Stimulated activated memory B cell treated with anti-CD40 and anti-IgM and Interleukin-4, amounts not matched to agents 10 μg/mL and 1 μg/mL and 100 μg/mL, for 72 hours (primary cell): ENCODE measurements around the gene CAPN14.
A peak's percentile ranks its signal among the peaks of the same experiment; 100 is the strongest.

Experiments
- ATAC-seq: fragments of 150-1000 bp; cut with Tn5 transposase; 2 replicates; pipeline ENCODE4 v1.10.0; 2021
- H3K27ac Mint-ChIP-seq: one replicate; pipeline ENCODE4 v1.8.0; 2022; ENCODE audit warnings: mild to moderate bottlenecking, mixed read lengths
- H3K27me3 Mint-ChIP-seq: one replicate; pipeline ENCODE4 v1.8.0; 2022; ENCODE audit warnings: mixed read lengths
- H3K36me3 Mint-ChIP-seq: one replicate; pipeline ENCODE4 v1.8.0; 2022; ENCODE audit warnings: mixed read lengths
- H3K4me1 Mint-ChIP-seq: one replicate; pipeline ENCODE4 v1.8.0; 2022; ENCODE audit warnings: mixed read lengths
- H3K4me3 Mint-ChIP-seq: one replicate; pipeline ENCODE4 v1.8.0; 2022; ENCODE audit warnings: mild to moderate bottlenecking, moderate library complexity, mixed read lengths
- H3K9me3 Mint-ChIP-seq: one replicate; pipeline ENCODE4 v1.8.0; 2022; ENCODE audit warnings: mixed read lengths

CAPN14 gene, protein sequence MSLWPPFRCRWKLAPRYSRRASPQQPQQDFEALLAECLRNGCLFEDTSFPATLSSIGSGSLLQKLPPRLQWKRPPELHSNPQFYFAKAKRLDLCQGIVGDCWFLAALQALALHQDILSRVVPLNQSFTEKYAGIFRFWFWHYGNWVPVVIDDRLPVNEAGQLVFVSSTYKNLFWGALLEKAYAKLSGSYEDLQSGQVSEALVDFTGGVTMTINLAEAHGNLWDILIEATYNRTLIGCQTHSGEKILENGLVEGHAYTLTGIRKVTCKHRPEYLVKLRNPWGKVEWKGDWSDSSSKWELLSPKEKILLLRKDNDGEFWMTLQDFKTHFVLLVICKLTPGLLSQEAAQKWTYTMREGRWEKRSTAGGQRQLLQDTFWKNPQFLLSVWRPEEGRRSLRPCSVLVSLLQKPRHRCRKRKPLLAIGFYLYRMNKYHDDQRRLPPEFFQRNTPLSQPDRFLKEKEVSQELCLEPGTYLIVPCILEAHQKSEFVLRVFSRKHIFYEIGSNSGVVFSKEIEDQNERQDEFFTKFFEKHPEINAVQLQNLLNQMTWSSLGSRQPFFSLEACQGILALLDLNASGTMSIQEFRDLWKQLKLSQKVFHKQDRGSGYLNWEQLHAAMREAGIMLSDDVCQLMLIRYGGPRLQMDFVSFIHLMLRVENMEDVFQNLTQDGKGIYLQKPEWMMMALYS

DNA sequence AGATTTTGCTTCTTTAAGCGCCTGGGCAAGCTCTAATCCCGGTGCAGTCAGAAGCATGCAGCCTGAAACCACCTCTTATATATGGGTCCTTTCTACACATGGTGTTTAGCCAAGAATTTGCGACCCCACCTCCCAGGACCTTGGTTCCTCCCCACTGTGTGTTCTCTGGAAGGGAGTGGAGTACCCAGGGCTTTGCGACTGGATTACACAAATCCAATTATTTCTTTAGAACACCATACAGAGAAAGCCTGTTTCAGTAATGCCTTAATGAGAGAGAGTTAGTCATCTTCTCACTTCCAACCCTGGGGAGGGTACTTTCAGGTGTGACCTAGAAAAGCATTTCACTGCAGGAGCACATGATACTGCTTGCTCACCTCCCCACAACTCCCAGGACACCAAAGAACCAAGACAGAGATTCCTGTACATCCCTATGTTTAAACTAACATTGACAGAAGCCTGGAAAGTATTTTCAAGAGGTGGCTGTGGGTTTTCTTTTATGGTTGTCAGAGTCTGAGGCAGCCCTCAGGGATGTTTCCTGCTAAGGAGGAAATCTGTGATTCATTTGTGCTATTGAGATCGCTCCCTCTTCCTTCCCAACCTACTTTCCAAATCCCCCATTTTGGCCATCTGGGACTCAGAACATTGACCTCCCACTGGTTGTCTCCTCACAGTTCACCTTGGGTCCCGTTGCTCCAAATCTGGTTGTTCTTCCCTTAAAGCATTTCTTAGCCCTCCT is at the start of gene CAPN14:
Gene CAPN14 (minus strand): TSS at position 51 of the 736 bp plus-strand sequence. CDS start 12,068 bp downstream, outside the sequence.
- Mint-ChIP-seq H3K4me3 (no peak within 1 kb of the TSS), H3K9me3 (no peaks in the 10 kb centered on the region), H3K4me1 (peaks cover 98% of the 10 kb centered on the region), H3K36me3 (no peaks in the 10 kb centered on the region), H3K27ac (peak within 1 kb of the TSS; percentile 95), H3K27me3 (no peaks in the 10 kb centered on the region)
- ATAC-seq = no peak

DNA sequence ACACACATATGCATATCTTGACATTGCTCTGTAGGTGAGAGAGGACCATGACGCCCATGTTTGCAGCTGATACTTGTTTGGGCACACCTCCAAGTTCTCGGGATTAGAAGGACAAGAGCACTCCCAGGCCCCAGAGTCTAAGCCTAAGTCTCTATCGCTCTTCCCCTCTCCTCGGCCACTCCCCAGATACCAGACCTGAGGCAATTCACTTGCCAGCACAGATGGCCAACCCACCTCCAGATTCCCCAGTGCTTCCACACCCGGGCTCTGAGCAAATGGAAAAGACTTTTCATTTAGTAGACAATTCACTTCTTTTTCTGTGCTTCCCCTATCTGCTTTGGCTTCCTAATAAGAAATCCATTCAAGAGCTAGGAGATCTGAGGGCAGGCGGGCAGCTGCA is 49.5 kb upstream of the CAPN14 start:
- ATAC-seq = no peak
- H3K27me3 Mint-ChIP-seq = no peaks in the 10 kb centered on the region
- no peaks in the 10 kb centered on the region for H3K9me3 Mint-ChIP-seq
- peaks cover 31% of the 10 kb centered on the region for H3K4me1 Mint-ChIP-seq
- H3K36me3 Mint-ChIP-seq = peaks cover 31% of the 10 kb centered on the region
- H3K4me3 Mint-ChIP-seq = no peak overlapping the region
- no peak overlapping the region for H3K27ac Mint-ChIP-seq

DNA sequence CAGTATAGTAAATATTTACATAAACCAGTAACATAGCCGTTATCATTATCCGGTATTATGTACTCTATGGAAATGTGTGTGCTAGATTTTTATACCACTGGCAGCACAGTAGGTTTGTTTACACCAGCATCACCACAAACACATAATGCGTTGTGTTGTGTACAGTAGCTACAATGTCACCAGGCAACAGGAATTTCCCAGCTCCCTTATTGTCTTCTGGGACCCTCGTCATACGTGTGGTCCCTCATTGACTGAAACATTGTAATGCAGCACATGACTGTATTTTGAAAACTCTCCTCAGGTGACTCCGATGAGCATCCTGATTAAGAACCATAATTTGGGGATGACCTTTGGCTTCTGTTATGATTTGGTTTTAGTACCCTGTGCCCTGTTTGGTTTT is 47.9 kb upstream of the CAPN14 start:
- H3K36me3 Mint-ChIP-seq = peaks cover 44% of the 10 kb centered on the region
- no peak overlapping the region for H3K4me3 Mint-ChIP-seq
- H3K27me3 Mint-ChIP-seq = no peaks in the 10 kb centered on the region
- no peaks in the 10 kb centered on the region for H3K9me3 Mint-ChIP-seq
- H3K27ac Mint-ChIP-seq = no peak overlapping the region
- no peak for ATAC-seq
- peaks cover 19% of the 10 kb centered on the region for H3K4me1 Mint-ChIP-seq

DNA sequence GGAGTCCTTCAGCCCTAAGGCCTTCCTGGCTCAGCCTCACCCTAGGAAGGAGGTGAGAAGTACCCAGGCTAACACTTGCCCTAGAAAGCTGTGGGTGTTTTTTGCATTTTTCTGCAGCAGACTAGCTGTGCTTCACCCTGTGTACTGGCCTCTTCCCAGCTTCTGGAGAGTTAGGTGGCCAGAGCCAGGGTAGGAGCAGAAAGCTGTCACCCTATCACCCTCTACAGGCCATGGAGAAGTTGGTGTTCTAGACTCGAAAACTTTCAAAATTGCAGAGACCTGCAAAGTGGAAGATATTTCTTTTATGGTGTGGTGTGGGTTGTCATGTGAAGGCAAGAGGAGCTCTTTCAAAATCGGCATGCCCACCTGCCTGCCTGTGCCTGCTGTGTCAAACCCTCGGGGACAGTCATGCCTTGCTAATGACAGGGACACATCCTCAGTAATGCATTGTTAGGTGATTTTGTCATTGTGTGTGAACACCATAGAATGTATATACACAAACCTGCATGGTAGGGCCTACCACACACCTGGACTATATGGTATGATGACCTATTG is 46.4 kb upstream of the CAPN14 start:
- peaks cover 18% of the 10 kb centered on the region for H3K4me1 Mint-ChIP-seq
- no peak for ATAC-seq
- no peak overlapping the region for H3K4me3 Mint-ChIP-seq
- no peaks in the 10 kb centered on the region for H3K27me3 Mint-ChIP-seq
- no peak overlapping the region for H3K27ac Mint-ChIP-seq
- H3K36me3 Mint-ChIP-seq = peaks cover 45% of the 10 kb centered on the region
- no peaks in the 10 kb centered on the region for H3K9me3 Mint-ChIP-seq

DNA sequence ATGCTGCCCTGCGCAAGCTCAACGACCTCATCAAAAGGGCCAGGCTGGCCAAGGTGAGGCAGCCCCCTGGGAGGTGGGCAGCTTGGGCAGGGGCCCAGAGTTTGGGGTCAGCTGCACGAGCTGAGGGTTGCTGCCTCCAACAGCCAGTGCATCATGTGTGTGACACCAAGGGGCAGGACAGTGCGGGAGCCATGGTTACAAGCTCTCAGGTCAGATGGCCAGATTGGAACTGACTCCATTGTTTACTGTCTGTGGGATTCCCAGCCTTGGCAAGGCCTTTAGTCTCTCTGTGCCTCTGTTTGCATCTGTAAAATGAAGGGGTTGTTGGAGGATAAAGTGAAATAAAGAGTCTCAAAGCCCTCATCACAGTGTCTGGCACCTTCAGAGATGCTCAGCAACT is 43.6 kb upstream of the CAPN14 start:
- Mint-ChIP-seq H3K4me1 (peaks cover 37% of the 10 kb centered on the region), H3K9me3 (no peaks in the 10 kb centered on the region), H3K27me3 (no peaks in the 10 kb centered on the region), H3K36me3 (peaks cover 35% of the 10 kb centered on the region), H3K4me3 (no peak overlapping the region), H3K27ac (no peak overlapping the region)
- ATAC-seq = no peak

DNA sequence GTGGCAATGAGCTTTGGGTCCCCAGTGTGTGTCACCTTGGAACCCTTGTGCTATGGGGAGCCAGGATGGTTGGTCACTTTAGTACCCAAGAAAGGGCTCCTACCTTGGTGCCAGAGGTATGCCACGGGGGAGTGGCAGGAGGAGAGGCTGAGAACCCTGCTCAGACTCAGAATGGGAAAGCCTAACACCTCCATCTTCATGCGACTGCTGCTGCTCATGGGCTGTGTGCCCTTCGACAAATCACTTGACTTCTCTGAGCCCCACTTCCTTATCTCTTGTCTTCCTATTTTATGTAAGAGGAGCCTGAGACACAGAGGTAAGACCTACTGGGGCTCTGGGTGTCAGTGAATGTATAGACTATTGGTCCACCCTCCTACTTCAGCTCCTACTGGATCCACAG is 41.8 kb upstream of the CAPN14 start:
- H3K27me3 Mint-ChIP-seq = no peaks in the 10 kb centered on the region
- H3K9me3 Mint-ChIP-seq = no peaks in the 10 kb centered on the region
- H3K36me3 Mint-ChIP-seq = peaks cover 30% of the 10 kb centered on the region
- no peak overlapping the region for H3K4me3 Mint-ChIP-seq
- peak overlapping the region; percentile 88 for H3K27ac Mint-ChIP-seq
- H3K4me1 Mint-ChIP-seq = peaks cover 55% of the 10 kb centered on the region
- no peak for ATAC-seq

DNA sequence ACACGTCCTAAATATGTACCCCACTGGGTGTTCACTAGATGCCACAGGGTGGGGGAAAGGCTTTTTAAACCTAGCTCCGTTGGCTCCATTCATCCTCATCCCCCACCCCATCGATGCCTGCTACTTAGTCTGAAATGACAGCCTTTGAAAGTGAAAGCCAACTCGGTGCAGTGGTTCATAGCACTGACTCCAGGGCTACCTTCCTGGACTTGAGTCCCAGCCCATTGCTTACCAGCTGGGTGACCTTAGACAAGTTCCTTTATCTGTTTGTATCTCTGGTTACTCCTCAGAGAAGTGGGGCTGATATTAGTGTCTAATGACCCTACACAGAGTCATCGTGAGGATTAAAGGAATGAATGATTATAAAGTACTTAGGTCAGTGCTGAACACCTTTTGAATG is 41.0 kb upstream of the CAPN14 start:
- peaks cover 28% of the 10 kb centered on the region for H3K36me3 Mint-ChIP-seq
- no peaks in the 10 kb centered on the region for H3K9me3 Mint-ChIP-seq
- peak; percentile 73 for ATAC-seq
- H3K27me3 Mint-ChIP-seq = no peaks in the 10 kb centered on the region
- H3K27ac Mint-ChIP-seq = peak overlapping the region; percentile 88
- H3K4me3 Mint-ChIP-seq = peak overlapping the region; percentile 75
- peaks cover 63% of the 10 kb centered on the region for H3K4me1 Mint-ChIP-seq

DNA sequence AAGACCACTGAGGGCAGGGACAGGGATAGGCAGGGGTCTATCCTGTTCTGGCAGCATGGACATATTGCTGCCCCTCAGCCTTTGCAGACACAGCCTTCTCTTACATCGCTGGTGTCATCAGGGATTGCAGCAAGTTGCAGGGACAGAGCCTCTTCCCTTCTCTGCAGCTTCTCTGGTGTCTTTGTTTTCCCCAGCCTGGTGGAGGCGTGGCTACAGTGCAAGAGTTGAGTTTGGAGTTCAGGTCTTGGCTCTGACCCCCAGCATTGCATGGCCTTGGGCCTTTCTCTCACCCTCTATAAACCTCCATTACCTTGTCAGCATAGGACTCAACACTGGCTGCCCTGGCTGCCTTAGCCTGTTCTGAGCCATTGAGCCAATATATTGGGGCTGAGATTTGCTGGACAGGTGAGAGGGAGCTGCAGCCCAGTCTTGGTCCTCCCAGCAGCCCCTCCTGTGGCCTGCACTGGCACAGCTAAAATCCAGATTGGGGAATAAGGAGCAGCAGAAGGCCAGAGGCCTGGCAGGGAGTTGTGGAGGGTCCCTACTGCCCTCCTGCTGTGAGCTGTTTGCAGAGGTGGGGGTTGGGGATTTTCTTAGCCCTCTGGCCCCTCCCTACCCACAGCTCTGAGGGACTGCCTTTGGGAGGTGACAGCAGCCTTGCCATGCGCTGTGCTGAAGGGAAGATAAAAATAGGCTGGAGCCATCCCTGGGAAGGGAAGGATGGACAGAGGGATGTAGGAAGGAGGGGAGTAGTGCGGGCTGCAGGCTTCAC is 39.5 kb upstream of the CAPN14 start:
- Mint-ChIP-seq H3K9me3 (peaks cover 2% of the 10 kb centered on the region), H3K27ac (peak overlapping the region; percentile 88), H3K27me3 (no peaks in the 10 kb centered on the region), H3K4me3 (peak overlapping the region; percentile 37), H3K36me3 (peaks cover 23% of the 10 kb centered on the region), H3K4me1 (peaks cover 78% of the 10 kb centered on the region)
- ATAC-seq = peak; percentile 3

DNA sequence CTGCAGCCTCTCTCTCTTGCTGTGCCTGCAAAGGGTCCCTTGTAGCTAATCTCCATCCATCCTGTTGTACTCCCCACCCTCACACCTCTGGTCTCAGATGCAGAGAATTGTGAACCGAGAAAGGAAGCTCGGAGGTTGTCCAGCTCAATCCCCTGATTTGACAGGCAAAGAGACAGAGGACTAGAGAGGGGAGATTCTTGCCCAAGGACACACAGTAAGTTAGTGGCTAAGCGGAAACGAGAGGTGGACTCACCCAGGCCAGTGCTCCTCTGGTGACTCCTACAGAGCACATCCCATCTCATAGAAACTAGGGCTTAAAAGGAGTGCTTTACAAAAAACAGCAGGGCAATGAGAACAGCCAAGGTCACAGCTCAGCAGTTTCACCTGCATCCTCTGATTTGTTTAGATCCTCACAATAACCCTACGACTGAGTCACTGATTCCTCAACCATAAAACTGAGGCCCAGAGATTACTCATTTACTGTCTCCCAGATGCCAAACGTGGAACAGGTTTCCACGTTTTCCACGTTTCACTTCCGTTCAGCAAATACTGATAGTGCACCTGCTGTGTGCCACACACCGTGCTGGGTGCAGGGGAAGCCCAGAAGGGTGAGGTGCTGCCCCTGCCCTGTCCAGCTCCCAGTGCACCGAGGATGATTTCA is 38.7 kb upstream of the CAPN14 start:
- peaks cover 21% of the 10 kb centered on the region for H3K36me3 Mint-ChIP-seq
- peaks cover 86% of the 10 kb centered on the region for H3K4me1 Mint-ChIP-seq
- H3K4me3 Mint-ChIP-seq = peak overlapping the region; percentile 37
- peak overlapping the region; percentile 88 for H3K27ac Mint-ChIP-seq
- H3K9me3 Mint-ChIP-seq = peaks cover 2% of the 10 kb centered on the region
- ATAC-seq = peak; percentile 84
- no peaks in the 10 kb centered on the region for H3K27me3 Mint-ChIP-seq

DNA sequence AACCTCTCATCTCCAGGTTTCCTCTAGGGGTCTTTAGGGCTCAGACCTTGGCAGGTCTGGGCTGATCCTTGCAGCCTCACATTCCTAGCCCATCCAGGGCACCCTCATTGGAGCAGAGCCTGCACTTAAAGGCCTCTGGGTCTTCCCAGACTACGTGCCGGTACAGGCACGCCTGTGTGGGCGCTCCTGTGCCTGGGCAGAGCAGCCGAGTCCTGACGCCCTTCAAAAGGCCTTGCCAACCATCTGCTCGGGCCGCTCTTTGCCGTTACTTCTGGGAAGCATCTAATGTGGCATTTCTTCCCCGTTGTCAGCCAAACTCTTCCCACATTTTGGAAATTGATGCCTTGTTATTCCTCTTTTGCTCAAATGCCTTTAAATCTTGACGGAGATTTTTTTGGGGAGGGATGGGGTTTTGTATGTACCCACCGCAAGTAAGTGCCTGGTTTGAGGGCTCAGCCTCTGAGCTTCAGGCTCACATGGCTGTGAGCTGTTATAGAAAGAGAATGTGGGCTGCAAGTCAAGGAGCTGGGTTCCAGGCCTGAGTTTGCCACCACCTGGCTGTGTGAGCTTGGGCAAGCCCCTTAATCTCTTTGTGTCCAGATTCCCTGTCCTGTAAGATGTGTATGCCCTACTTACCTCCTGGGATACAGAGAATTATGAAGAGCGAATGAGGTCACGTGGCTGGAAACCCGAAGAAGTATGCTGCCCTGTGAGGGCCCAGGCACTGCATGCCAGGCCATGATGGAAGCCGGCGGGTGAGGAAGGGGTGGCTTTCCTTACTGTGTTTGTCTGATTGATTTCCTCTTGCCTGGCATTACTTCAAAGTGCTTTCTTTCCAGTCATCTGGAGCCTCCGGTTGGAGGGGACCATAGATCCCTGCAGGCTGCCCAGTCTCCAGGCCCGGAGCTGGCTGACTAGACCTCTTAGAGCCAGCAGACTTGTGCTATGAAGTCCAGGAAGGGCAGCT is 37.2 kb upstream of the CAPN14 start:
- Mint-ChIP-seq H3K27me3 (no peaks in the 10 kb centered on the region), H3K27ac (peak overlapping the region; percentile 88), H3K4me1 (peaks cover 92% of the 10 kb centered on the region), H3K9me3 (peaks cover 2% of the 10 kb centered on the region), H3K36me3 (peaks cover 20% of the 10 kb centered on the region), H3K4me3 (no peak overlapping the region)
- ATAC-seq = no peak

DNA sequence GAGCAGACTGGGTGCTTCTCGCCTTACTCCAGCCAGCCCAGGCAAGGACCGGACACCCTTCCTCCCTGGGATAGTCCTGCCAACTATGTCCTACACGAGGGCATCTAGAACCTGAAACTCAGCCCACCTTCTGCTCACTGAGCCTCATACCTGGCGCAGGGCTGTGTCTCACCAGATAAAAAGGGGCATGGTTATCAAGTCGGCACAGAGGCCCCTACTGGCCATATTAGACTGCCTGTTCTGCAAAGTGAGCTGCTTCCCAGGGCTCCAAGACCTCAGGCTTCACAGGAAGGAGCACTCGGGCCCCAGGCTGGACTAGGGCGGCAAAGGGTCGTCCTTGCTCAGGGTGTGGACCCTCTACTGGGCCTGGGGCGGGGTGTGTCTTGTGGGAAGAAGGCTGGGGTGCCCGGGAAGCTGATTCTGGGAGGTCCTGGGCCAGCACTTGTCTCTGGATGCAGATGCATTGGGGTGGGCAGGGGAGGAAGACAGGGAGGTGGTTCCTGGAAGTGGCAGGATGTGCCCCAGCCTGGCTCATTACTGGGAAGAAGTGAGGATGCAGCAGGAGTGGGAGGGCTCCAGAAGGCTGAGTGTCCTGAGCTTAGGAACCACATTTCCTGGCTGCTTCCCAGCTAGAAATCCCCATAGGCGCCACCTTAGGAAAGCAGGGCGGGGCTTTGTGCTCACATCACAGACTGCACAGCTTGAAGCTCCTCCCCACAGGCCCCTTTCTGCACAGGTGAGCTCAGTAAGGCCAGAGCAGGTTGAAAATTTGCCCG is 36.2 kb upstream of the CAPN14 start:
- Mint-ChIP-seq H3K27me3 (no peaks in the 10 kb centered on the region), H3K4me1 (peaks cover 92% of the 10 kb centered on the region), H3K36me3 (peaks cover 30% of the 10 kb centered on the region), H3K4me3 (peak overlapping the region; percentile 12), H3K9me3 (peaks cover 2% of the 10 kb centered on the region), H3K27ac (peak overlapping the region; percentile 88)
- no peak for ATAC-seq

DNA sequence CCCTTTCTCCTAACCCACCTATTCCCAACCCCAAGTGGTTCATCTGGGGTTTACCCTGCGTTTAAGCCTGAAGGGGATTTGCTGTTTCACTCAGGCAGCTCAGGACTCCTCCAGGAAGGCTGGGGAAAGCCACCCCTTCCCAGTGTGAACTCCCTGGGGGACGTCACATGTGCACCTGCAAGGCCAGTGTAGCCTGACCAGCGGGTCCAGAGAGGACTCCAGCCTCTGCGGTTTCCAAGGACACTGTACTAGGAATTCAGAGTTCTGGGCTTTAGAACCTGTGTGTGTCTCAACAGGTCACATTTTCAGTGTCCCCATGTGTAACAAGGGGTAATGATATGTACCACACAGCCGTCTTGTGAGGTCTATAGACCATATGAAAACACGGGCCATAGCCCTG is 34.5 kb upstream of the CAPN14 start:
- Mint-ChIP-seq H3K27me3 (no peaks in the 10 kb centered on the region), H3K27ac (peak overlapping the region; percentile 88), H3K9me3 (peaks cover 2% of the 10 kb centered on the region), H3K36me3 (peaks cover 39% of the 10 kb centered on the region), H3K4me3 (no peak overlapping the region), H3K4me1 (peaks cover 80% of the 10 kb centered on the region)
- no peak for ATAC-seq

DNA sequence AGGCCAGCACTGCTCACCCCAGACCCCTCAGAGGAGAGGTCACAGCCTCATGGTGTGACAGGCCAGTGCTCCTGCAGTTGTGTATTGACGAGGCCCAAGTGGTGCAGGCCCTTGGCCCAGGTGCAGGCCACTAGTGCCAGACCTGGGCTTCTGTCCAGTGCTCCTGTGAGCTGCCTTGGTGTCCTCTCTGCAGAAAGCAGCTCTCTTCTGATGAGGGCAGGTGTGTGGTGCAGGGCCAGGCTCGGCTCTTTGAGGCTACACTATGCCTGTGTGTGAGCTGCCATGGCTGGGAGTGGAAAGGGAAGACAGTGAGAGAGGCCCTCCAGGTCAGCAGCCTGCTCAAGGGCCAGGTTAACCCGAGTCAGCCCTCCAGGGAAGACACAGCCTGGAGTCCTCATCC is 33.7 kb upstream of the CAPN14 start:
- no peak overlapping the region for H3K4me3 Mint-ChIP-seq

More for the DNA sequence above, 33.7 kb upstream of the CAPN14 start:
- peaks cover 44% of the 10 kb centered on the region for H3K36me3 Mint-ChIP-seq
- ATAC-seq = no peak
- H3K27ac Mint-ChIP-seq = peak overlapping the region; percentile 88
- peaks cover 77% of the 10 kb centered on the region for H3K4me1 Mint-ChIP-seq
- no peaks in the 10 kb centered on the region for H3K27me3 Mint-ChIP-seq
- H3K9me3 Mint-ChIP-seq = peaks cover 2% of the 10 kb centered on the region
